Measurements from ENCODE around the gene CKAP2L. TPM values are rescaled to one million over a fixed set of nuclear protein-coding genes. Genes with fewer than 3 reads are reported as not detected.
"Not testable (repeated sequence)": the region's sequence is repeated elsewhere in the genome, so short reads cannot be mapped to it uniquely, and the experiment has no call there.

CKAP2L gene
- total RNA-seq, 1 experiment from 2014 or later, result 23.3 TPM

DNA sequence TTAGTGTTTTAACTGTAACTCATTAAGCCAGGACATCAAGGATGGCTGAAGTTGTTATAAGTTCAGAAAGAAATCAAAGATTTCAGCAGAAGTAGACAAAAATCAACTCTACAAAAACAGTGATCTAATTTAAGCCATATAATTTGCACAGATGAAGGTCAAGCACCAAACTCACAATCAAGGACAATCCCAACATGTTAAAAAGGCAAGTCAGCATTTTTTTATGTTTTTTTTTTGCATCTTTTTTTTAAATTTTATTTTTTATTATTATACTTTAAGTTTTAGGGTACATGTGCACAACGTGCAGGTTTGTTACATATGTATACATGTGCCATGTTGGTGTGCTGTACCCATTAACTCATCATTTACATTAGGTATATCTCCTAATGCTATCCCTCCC is 48.3 kb downstream of the CKAP2L start:
- H4K91ac ChIP-seq (ENCODE audit: insufficient read length, low read depth, low read length); H2BK15ac ChIP-seq (ENCODE audit: low read depth, low read length); H2BK12ac ChIP-seq (ENCODE audit: insufficient read length, low read depth, low read length); H3K27ac ChIP-seq (ENCODE audit: insufficient read length, low read depth, low read length); H3K9ac ChIP-seq (ENCODE audit: extremely low read depth, insufficient read length, low read length); H2AFZ ChIP-seq (ENCODE audit: low read length); H3K4me3 Mint-ChIP-seq; H3K4ac ChIP-seq (ENCODE audit: low read depth, low read length); H3K23ac ChIP-seq (ENCODE audit: insufficient read length, low read depth, low read length); H4K20me1 ChIP-seq (ENCODE audit: control insufficient read depth, insufficient read depth, insufficient read length); H3K27me3 ChIP-seq (ENCODE audit: insufficient read depth, low read length); H2AK5ac ChIP-seq (ENCODE audit: insufficient read length, low read length); H3K9me3 Mint-ChIP-seq; H4K5ac ChIP-seq (ENCODE audit: insufficient read length, low read depth, low read length); H3K27ac Mint-ChIP-seq; H3K79me1 ChIP-seq (ENCODE audit: insufficient read depth, low read depth, low read length, poor library complexity, severe bottlenecking); H3K36me3 Mint-ChIP-seq (ENCODE audit: insufficient read depth in 1 of 3, low read depth in 3 of 3); H3K14ac ChIP-seq (ENCODE audit: insufficient read depth, low read length); H3K23me2 ChIP-seq (ENCODE audit: insufficient read length, low read depth, low read length, poor library complexity, severe bottlenecking); H3K4me1 ChIP-seq (ENCODE audit: insufficient read depth, low read length); H3K18ac ChIP-seq (ENCODE audit: insufficient read length, low read depth, low read length); H4K8ac ChIP-seq (replicated peaks; ENCODE audit: insufficient read length, low read depth, low read length); H3K27me3 Mint-ChIP-seq (ENCODE audit: low read depth); H3K4me2 ChIP-seq (ENCODE audit: insufficient read depth, insufficient read length, low read length); H3K56ac ChIP-seq (ENCODE audit: insufficient read length, low read depth, low read length); H2BK20ac ChIP-seq (ENCODE audit: low read depth, low read length, poor library complexity, severe bottlenecking); H3K9me3 ChIP-seq (ENCODE audit: control insufficient read depth, low read depth, low read length); H3K79me2 ChIP-seq (ENCODE audit: insufficient read depth, low read length); H2BK5ac ChIP-seq (ENCODE audit: insufficient read length, low read length); H3K4me1 Mint-ChIP-seq; DNase-seq; H2BK120ac ChIP-seq (ENCODE audit: low read depth, low read length, poor library complexity, severe bottlenecking); H3T11ph ChIP-seq (ENCODE audit: low read length): not testable (repeated sequence)
- WGBS (ENCODE audit: extremely low coverage, insufficient read length, low lambda C conversion rate), result no CpG with 5 or more reads among the region's 1 CpG
